Transverse colon (tissue), 4 donors: ENCODE data around the gene CDIP1.

Experiments
- CTCF ChIP-seq, 5 experiments: fragments of 200-600 bp in 3 of 5; fragments of 450-650 bp in 2 of 5; sonication (generic) in 3 of 5; IDR thresholded peaks; 1 replicate in 2 of 5; 2 replicates in 3 of 5; pipeline ENCODE4 v1.5.1; 2016 to 2017; ENCODE audit warnings: antibody characterized with exemption in 5 of 5, inconsistent platforms in 3 of 5, mild to moderate bottlenecking in 2 of 5, moderate library complexity in 1 of 5
- EP300 ChIP-seq: sonication (generic); formaldehyde crosslinking; IDR thresholded peaks from one replicate; pipeline ENCODE4 v1.6.1; 2017; ENCODE audit warnings: antibody characterized with exemption, low read depth
- POLR2AphosphoS5 ChIP-seq, 3 donors: sonication (generic); formaldehyde crosslinking; IDR thresholded peaks; one replicate each; pipeline ENCODE4 v1.6.1; 2016; ENCODE audit warnings: antibody characterized with exemption in 3 of 3

GRCh38 chr16:4507588-4508345 lies 30.8 kb downstream of the CDIP1 start:
- TF ChIP-seq POLR2AphosphoS5 (IDR thresholded peaks at IDR 0.05) = no peak
- TF ChIP-seq CTCF (IDR thresholded peaks at IDR 0.05) = no peak
- no peak for TF ChIP-seq EP300
